Mesendoderm (in vitro differentiated cells): Measurements from ENCODE around the gene LYPD4.
"Not testable (repeated sequence)": the region's sequence is repeated elsewhere in the genome, so short reads cannot be mapped to it uniquely, and the experiment has no call there.

ENCODE experiments used
- DNase-seq: peaks from one replicate; pipeline ENCODE4 v3.0.0; 2013
- H2AK5ac ChIP-seq: 2 replicates; pipeline ENCODE4 v1.6.1; 2013; ENCODE audit warnings: low read length, inconsistent platforms
- H2BK120ac ChIP-seq: 2 replicates; pipeline ENCODE4 v1.6.1; 2013; ENCODE audit warnings: low read depth, mild to moderate bottlenecking, low read length, moderate library complexity, mixed read lengths
- H2BK15ac ChIP-seq: replicated peaks from 2 replicates; pipeline ENCODE4 v1.6.1; 2013; ENCODE audit warnings: low read depth, mild to moderate bottlenecking, moderate library complexity
- H2BK5ac ChIP-seq: 2 replicates; pipeline ENCODE4 v1.6.1; 2013; ENCODE audit warnings: low read length, inconsistent platforms
- H3K18ac ChIP-seq: 2 replicates; pipeline ENCODE4 v1.6.1; 2013; ENCODE audit warnings: mild to moderate bottlenecking, low read length, mixed read lengths
- H3K23ac ChIP-seq: one replicate; pipeline ENCODE4 v1.6.1; 2013; ENCODE audit warnings: low read length
- H3K27ac ChIP-seq: 2 replicates; pipeline ENCODE4 v1.5.1; 2013; ENCODE audit warnings: low read depth, mild to moderate bottlenecking, inconsistent platforms, low read length, moderate library complexity
- H3K27me3 ChIP-seq: 2 replicates; pipeline ENCODE4 v1.6.1; 2013; ENCODE audit warnings: low read length, control low read depth, mild to moderate bottlenecking, inconsistent platforms; ENCODE audit not compliant: insufficient read depth, poor library complexity
- H3K36me3 ChIP-seq: 2 replicates; pipeline ENCODE4 v1.6.1; 2013; ENCODE audit warnings: low read length, inconsistent platforms; ENCODE audit not compliant: control insufficient read depth, insufficient read depth
- H3K4ac ChIP-seq: one replicate; pipeline ENCODE4 v1.6.1; 2013; ENCODE audit warnings: low read depth, mild to moderate bottlenecking, low read length, moderate library complexity
- H3K4me1 ChIP-seq: 2 replicates; pipeline ENCODE4 v1.6.1; 2013; ENCODE audit warnings: low read depth, low read length, inconsistent platforms; ENCODE audit not compliant: control insufficient read depth
- H3K4me2 ChIP-seq: 2 replicates; pipeline ENCODE4 v1.6.1; 2013; ENCODE audit warnings: low read length
- H3K4me3 ChIP-seq: 2 replicates; pipeline ENCODE4 v1.5.1; 2013; ENCODE audit warnings: mild to moderate bottlenecking, low read length
- H3K56ac ChIP-seq: one replicate; pipeline ENCODE4 v1.6.1; 2013; ENCODE audit warnings: low read length
- H3K79me1 ChIP-seq: 2 replicates; pipeline ENCODE4 v1.6.1; 2013; ENCODE audit warnings: low read length, inconsistent platforms
- H3K79me2 ChIP-seq: 2 replicates; pipeline ENCODE4 v1.6.1; 2013; ENCODE audit warnings: mild to moderate bottlenecking, low read length; ENCODE audit not compliant: control insufficient read depth, insufficient read depth
- H3K9ac ChIP-seq: 2 replicates; pipeline ENCODE4 v1.6.1; 2013; ENCODE audit warnings: low read length, inconsistent platforms
- H4K5ac ChIP-seq: one replicate; pipeline ENCODE4 v1.6.1; 2013; ENCODE audit warnings: low read length
- H4K8ac ChIP-seq: one replicate; pipeline ENCODE4 v1.6.1; 2013; ENCODE audit warnings: low read depth, mild to moderate bottlenecking, control low read depth, low read length, moderate library complexity
- WGBS: extraction: QIAGEN DNeasy Blood & Tissue Kit; methylation state at CpG from one replicate; pipeline ENCODE4 v1.1.7; 2013; ENCODE audit warnings: low lambda C conversion rate, missing lambda C conversion rate; ENCODE audit not compliant: insufficient coverage; ENCODE audit errors: extremely low coverage; 5-methylcytosine and 5-hydroxymethylcytosine counted together
- small RNA-seq: library from polyadenylated mRNA; stranded (forward); fragments of <200 nt; extraction: miRNeasy Mini kit (QIAGEN cat#:217004); gene quantifications from one replicate; pipeline ENCODE3, GENCODE V24; 2013; ENCODE audit not compliant: insufficient read depth

LYPD4 gene

DNA sequence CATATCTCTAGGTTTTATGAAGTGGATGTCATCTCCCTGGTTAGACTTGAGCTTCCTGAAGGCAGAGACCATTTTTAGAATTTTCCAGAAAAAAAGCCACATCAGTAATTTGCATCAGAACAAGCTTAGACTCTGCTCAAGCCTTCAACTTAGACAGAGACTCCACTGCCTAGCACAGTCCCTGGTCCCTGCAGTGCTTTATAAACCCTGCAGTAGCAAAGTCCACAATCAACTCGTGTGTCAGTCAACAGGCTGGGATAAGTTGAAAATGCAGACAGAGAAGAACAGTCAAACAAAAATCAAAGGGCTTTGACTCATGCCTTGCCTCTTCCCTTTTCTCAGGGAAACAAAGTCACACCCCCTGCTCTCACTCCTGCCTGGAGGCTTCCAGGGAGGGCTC, 56.0 kb downstream of the LYPD4 start:
- H3K23ac ChIP-seq, H4K5ac ChIP-seq, H3K36me3 ChIP-seq, H2BK120ac ChIP-seq, H3K4ac ChIP-seq, H2BK15ac ChIP-seq, H3K4me1 ChIP-seq, H3K9ac ChIP-seq, H3K4me2 ChIP-seq, H4K8ac ChIP-seq, H3K56ac ChIP-seq, H3K27ac ChIP-seq, H3K4me3 ChIP-seq, H3K79me2 ChIP-seq, DNase-seq, H3K79me1 ChIP-seq, H3K18ac ChIP-seq, H2BK5ac ChIP-seq, H3K27me3 ChIP-seq, H2AK5ac ChIP-seq: not testable (repeated sequence)
- no CpG with 5 or more reads among the region's 1 CpG for WGBS

Small RNA genes within 50 kb of the gene (small RNA-seq; reads per million reads assigned to genes)
- gene MIR6797 = 1.3 reads per million
